ENCODE results near the gene UFD1.

UFD1 gene

GRCh38 chr22:19480173-19480568, 1.2 kb upstream of the UFD1 start:
- TF ChIP-seq SIN3A (IDR thresholded peaks at IDR 0.05; ENCODE audit: borderline replicate concordance, insufficient read depth, low read length) (no peak), FOXP2 (optimal IDR thresholded peaks at IDR 0.05; ENCODE audit: borderline replicate concordance, extremely low read depth, extremely low read length, insufficient read depth) (no peak), POLR2AphosphoS5 (IDR thresholded peaks at IDR 0.05; ENCODE audit: low read depth, low read length) (no peak), REST (IDR thresholded peaks at IDR 0.05; ENCODE audit: insufficient read depth in 1 of 2, low read depth in 2 of 2, low read length in 2 of 2) (no peak), TAF1 (IDR thresholded peaks at IDR 0.05; ENCODE audit: borderline replicate concordance, insufficient read depth, low read length) (no peak)

GRCh38 chr22:19479355-19480172, 571 bp upstream of the UFD1 start, which contains the start of gene CDC45:
Gene CDC45, plus strand, starts transcription at chr22:19479920. Its CDS starts 49 bp downstream, at chr22:19479969.
- TF ChIP-seq TAF1 (IDR thresholded peaks at IDR 0.05; ENCODE audit: borderline replicate concordance, insufficient read depth, low read length) (no peak), REST (IDR thresholded peaks at IDR 0.05; ENCODE audit: insufficient read depth in 1 of 2, low read depth in 2 of 2, low read length in 2 of 2) (no peak), SIN3A (IDR thresholded peaks at IDR 0.05; ENCODE audit: borderline replicate concordance, insufficient read depth, low read length) (peak; percentile 84; the same call in 1 of the 2 replicates), POLR2AphosphoS5 (IDR thresholded peaks at IDR 0.05; ENCODE audit: low read depth, low read length) (peak; percentile 48; the same call in 1 of the 2 replicates), FOXP2 (optimal IDR thresholded peaks at IDR 0.05; ENCODE audit: borderline replicate concordance, extremely low read depth, extremely low read length, insufficient read depth) (peak; percentile 1)

DNA sequence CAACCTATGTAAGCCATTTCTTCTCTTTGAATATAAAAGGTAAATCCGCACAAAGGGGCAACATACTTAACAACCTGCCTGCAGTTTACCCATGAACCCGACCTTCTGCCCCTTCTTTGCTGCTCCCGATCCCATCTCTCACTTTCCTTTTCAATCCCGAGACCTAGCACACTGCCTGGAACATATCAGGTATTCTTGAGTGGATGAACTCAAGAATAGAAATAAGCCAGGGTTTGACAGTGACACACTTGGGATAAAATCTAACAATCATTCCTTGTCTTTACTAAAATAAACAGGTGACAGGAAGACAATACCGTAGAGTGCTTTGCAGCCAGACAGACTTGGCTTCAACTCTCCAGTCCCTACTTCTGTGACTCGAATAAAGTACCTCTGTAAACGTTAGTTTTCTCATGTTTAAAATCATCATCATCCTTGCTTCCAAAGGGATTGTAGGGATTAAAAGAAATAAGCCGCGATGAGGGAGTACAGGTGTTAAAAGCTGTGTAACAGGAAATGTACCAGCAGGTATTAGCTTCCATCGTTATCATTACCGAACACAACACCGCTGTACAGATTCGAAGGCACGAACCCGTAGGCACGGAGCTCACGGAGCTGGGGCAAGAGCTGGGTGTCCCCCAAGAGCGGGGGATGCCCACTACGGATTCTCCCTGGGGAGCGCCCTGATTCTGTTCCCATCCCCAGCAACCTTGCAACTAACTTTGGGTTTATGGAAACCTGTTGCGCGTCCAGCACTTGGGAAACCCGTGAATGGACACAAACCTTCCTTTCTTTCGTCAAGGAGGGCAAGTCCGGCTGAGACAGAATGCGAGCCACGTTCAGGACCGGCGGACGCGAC, 720 bp downstream of the UFD1 start:
- TF ChIP-seq POLR2AphosphoS5 (IDR thresholded peaks at IDR 0.05; ENCODE audit: low read depth, low read length) (no peak), SIN3A (IDR thresholded peaks at IDR 0.05; ENCODE audit: borderline replicate concordance, insufficient read depth, low read length) (no peak), FOXP2 (optimal IDR thresholded peaks at IDR 0.05; ENCODE audit: borderline replicate concordance, extremely low read depth, extremely low read length, insufficient read depth) (no peak), REST (IDR thresholded peaks at IDR 0.05; ENCODE audit: insufficient read depth in 1 of 2, low read depth in 2 of 2, low read length in 2 of 2) (no peak), TAF1 (IDR thresholded peaks at IDR 0.05; ENCODE audit: borderline replicate concordance, insufficient read depth, low read length) (no peak)

- TF ChIP-seq REST (IDR thresholded peaks at IDR 0.05; ENCODE audit: insufficient read depth in 1 of 2, low read depth in 2 of 2, low read length in 2 of 2), result no peak
- no peak for TF ChIP-seq TAF1 (IDR thresholded peaks at IDR 0.05; ENCODE audit: borderline replicate concordance, insufficient read depth, low read length)
- no peak for TF ChIP-seq FOXP2 (optimal IDR thresholded peaks at IDR 0.05; ENCODE audit: borderline replicate concordance, extremely low read depth, extremely low read length, insufficient read depth)
- TF ChIP-seq SIN3A (IDR thresholded peaks at IDR 0.05; ENCODE audit: borderline replicate concordance, insufficient read depth, low read length), result no peak
- TF ChIP-seq POLR2AphosphoS5 (IDR thresholded peaks at IDR 0.05; ENCODE audit: low read depth, low read length), result no peak
Observed at GRCh38 chr22:19477321-19478044, 1.5 kb downstream of the UFD1 start.
